ENCODE results near the gene FNDC3B. TPM values are rescaled to one million over a fixed set of nuclear protein-coding genes. Genes with fewer than 3 reads are reported as not detected.

The FNDC3B gene
- total RNA-seq, 1 donor from 2014 or later = 204 TPM

- no peak for TF ChIP-seq CTCF (IDR thresholded peaks at IDR 0.05; ENCODE audit: unreplicated experiment)
- H3K36me3 Mint-ChIP-seq (ENCODE audit: low read depth, unreplicated experiment) = peaks cover 11% of the 10 kb centered on the region
- H3K9me3 Mint-ChIP-seq (ENCODE audit: unreplicated experiment) = no peaks in the 10 kb centered on the region
- H3K27ac Mint-ChIP-seq (ENCODE audit: unreplicated experiment) = no peak overlapping the region
- no peak overlapping the region for H3K4me3 Mint-ChIP-seq (ENCODE audit: unreplicated experiment)
- no peaks in the 10 kb centered on the region for H3K4me1 Mint-ChIP-seq (ENCODE audit: unreplicated experiment)
- DNase-seq (ENCODE audit: low spot score) = no peak
- no peaks in the 10 kb centered on the region for H3K27me3 Mint-ChIP-seq (ENCODE audit: unreplicated experiment)
Measured at GRCh38 chr3:172404237-172404962, 365.0 kb downstream of the FNDC3B start.

- Mint-ChIP-seq H3K27ac (ENCODE audit: unreplicated experiment) (no peak overlapping the region), H3K9me3 (ENCODE audit: unreplicated experiment) (no peaks in the 10 kb centered on the region), H3K4me3 (ENCODE audit: unreplicated experiment) (no peak overlapping the region), H3K36me3 (ENCODE audit: low read depth, unreplicated experiment) (peaks cover 11% of the 10 kb centered on the region), H3K27me3 (ENCODE audit: unreplicated experiment) (no peaks in the 10 kb centered on the region), H3K4me1 (ENCODE audit: unreplicated experiment) (no peaks in the 10 kb centered on the region)
- DNase-seq (ENCODE audit: low spot score) = no peak
- no peak for TF ChIP-seq CTCF (IDR thresholded peaks at IDR 0.05; ENCODE audit: unreplicated experiment)
Measured at GRCh38 chr3:172405914-172406313, 366.5 kb downstream of the FNDC3B start.

DNA sequence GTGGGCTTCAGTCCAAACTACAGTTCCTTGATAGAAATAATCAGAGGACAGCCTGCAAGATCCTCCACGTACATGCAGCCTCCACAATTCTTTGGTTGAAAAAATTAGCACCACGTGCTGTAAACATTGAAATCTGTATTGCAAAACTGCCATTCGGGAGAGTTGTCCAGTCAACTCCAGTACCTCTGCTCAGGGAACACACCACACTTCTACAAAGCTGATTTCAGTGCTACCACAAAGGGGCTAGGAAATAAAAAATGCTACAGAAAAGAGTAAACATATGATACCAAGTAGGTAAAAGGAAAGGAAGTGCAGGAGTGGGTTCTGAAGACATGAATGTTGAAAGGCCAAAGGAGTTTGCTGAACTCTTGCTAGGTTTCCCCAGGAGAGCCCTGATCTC, 368.5 kb downstream of the FNDC3B start:
- no peak overlapping the region for H3K4me3 Mint-ChIP-seq (ENCODE audit: unreplicated experiment)
- H3K27ac Mint-ChIP-seq (ENCODE audit: unreplicated experiment) = no peak overlapping the region
- no peaks in the 10 kb centered on the region for H3K4me1 Mint-ChIP-seq (ENCODE audit: unreplicated experiment)
- peaks cover 5% of the 10 kb centered on the region for H3K36me3 Mint-ChIP-seq (ENCODE audit: low read depth, unreplicated experiment)
- no peak for TF ChIP-seq CTCF (IDR thresholded peaks at IDR 0.05; ENCODE audit: unreplicated experiment)
- no peak for DNase-seq (ENCODE audit: low spot score)
- no peaks in the 10 kb centered on the region for H3K9me3 Mint-ChIP-seq (ENCODE audit: unreplicated experiment)
- H3K27me3 Mint-ChIP-seq (ENCODE audit: unreplicated experiment) = no peaks in the 10 kb centered on the region

DNA sequence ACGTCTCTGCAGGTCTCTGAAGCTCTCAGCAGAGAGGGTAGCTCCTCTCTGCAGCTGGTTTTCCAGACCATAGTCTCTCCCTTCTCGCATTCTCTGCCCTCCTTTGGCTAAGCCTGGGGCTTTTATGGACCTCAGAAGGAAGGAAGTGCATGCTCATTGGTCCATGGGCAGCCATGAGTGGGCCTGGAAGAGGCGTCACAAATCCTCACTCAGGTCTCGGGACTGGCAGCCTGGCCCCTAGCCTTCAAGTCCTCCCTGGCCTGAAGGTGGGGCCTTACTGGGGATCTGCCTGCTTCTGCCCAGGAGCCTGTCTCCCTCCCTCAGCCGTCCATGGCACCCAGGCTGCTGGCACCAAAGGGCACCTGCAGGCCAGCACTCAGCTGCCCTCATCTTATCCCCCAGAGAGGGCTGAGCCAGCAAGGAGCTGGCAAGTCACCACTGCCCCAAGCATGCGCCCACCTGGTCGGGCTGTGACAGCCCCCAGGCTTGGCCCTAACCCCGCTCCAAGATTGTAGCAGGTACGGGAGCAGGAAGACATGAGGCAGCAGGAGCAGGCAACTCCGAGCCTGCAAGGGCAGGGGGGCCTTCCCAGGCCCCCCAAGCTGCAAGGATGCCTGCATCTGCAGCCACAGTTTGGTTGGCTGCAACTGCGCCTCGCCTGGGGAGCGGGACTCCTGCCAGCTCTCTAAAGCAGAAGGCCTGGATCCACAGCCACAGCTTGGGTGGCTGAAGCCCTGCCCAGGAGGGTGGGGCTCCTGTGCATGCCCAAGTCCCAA, 371.5 kb downstream of the FNDC3B start:
- no peaks in the 10 kb centered on the region for H3K9me3 Mint-ChIP-seq (ENCODE audit: unreplicated experiment)
- H3K36me3 Mint-ChIP-seq (ENCODE audit: low read depth, unreplicated experiment) = no peaks in the 10 kb centered on the region
- no peak overlapping the region for H3K4me3 Mint-ChIP-seq (ENCODE audit: unreplicated experiment)
- no peak for DNase-seq (ENCODE audit: low spot score)
- no peak for TF ChIP-seq CTCF (IDR thresholded peaks at IDR 0.05; ENCODE audit: unreplicated experiment)
- H3K27ac Mint-ChIP-seq (ENCODE audit: unreplicated experiment) = no peak overlapping the region
- peaks cover 2% of the 10 kb centered on the region for H3K27me3 Mint-ChIP-seq (ENCODE audit: unreplicated experiment)
- H3K4me1 Mint-ChIP-seq (ENCODE audit: unreplicated experiment) = no peaks in the 10 kb centered on the region

DNA sequence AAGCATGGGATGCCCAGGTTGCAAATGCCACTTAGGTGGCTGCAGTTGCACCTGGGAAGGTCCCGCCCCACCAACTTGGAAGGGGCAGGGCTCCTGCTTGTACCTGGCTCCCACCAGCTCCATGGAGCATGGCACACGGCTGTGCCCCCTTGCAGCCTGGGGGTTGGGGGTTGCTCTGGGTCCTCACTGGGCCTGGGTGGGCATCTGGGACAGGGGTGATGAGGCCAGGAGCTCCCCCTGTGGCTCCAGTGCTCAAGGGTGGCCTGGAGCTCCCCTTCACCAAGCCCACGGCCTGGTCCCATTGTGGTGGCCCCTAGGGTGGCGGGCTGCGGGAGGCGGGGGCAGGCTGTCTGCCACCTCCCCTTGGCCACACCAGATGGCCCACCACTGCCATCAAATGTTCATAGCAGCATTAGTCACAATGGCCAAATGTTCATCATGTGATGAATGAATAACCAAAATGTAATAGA, 372.1 kb downstream of the FNDC3B start:
- no peaks in the 10 kb centered on the region for H3K9me3 Mint-ChIP-seq (ENCODE audit: unreplicated experiment)
- peaks cover 2% of the 10 kb centered on the region for H3K27me3 Mint-ChIP-seq (ENCODE audit: unreplicated experiment)
- no peak for TF ChIP-seq CTCF (IDR thresholded peaks at IDR 0.05; ENCODE audit: unreplicated experiment)
- H3K4me1 Mint-ChIP-seq (ENCODE audit: unreplicated experiment) = no peaks in the 10 kb centered on the region
- H3K27ac Mint-ChIP-seq (ENCODE audit: unreplicated experiment) = no peak overlapping the region
- no peaks in the 10 kb centered on the region for H3K36me3 Mint-ChIP-seq (ENCODE audit: low read depth, unreplicated experiment)
- no peak overlapping the region for H3K4me3 Mint-ChIP-seq (ENCODE audit: unreplicated experiment)
- DNase-seq (ENCODE audit: low spot score) = no peak

Data from endothelial cell (in vitro differentiated cells).